Activated CD4-positive, alpha-beta T cell treated with anti-CD3 and anti-CD28 coated beads, Interleukin-2, amount 10 ng/mL, durations not matched to agents 24 days and 14 days (primary cell): ENCODE results near the gene DEDD2. TPM values are rescaled to one million over a fixed set of nuclear protein-coding genes. Genes with fewer than 3 reads are reported as not detected.
"Not testable (repeated sequence)": the region's sequence is repeated elsewhere in the genome, so short reads cannot be mapped to it uniquely, and the experiment has no call there.

Experiments
- DNase-seq: peaks from one replicate; pipeline ENCODE4 v3.0.0; 2022
- H3K27ac Mint-ChIP-seq: one replicate; pipeline ENCODE4 v1.8.0; 2022; ENCODE audit warnings: mild to moderate bottlenecking, mixed read lengths
- H3K27me3 Mint-ChIP-seq: one replicate; pipeline ENCODE4 v1.8.0; 2022; ENCODE audit warnings: mixed read lengths
- H3K36me3 Mint-ChIP-seq: one replicate; pipeline ENCODE4 v1.8.0; 2022; ENCODE audit warnings: low read depth, mild to moderate bottlenecking, mixed read lengths
- H3K4me1 Mint-ChIP-seq: one replicate; pipeline ENCODE4 v1.8.0; 2021; ENCODE audit warnings: mixed read lengths
- H3K4me3 Mint-ChIP-seq: one replicate; pipeline ENCODE4 v1.8.0; 2022; ENCODE audit warnings: mild to moderate bottlenecking, moderate library complexity, mixed read lengths
- H3K9me3 Mint-ChIP-seq: one replicate; pipeline ENCODE4 v1.8.0; 2021; ENCODE audit warnings: mixed read lengths
- intact Hi-C: fragments of 100-400 bp; cut with micrococcal nuclease; formaldehyde crosslinking; loops from one replicate; pipeline ENCODE4 v1.15.1; 2023
- total RNA-seq: library from RNA; stranded (reverse); gene quantifications from 2 replicates; pipeline ENCODE4 v1.2.3, GENCODE V29; 2022

The DEDD2 gene, protein sequence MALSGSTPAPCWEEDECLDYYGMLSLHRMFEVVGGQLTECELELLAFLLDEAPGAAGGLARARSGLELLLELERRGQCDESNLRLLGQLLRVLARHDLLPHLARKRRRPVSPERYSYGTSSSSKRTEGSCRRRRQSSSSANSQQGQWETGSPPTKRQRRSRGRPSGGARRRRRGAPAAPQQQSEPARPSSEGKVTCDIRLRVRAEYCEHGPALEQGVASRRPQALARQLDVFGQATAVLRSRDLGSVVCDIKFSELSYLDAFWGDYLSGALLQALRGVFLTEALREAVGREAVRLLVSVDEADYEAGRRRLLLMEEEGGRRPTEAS
- total RNA-seq: 28.7 and 34.8 TPM in 2 replicates

DNA sequence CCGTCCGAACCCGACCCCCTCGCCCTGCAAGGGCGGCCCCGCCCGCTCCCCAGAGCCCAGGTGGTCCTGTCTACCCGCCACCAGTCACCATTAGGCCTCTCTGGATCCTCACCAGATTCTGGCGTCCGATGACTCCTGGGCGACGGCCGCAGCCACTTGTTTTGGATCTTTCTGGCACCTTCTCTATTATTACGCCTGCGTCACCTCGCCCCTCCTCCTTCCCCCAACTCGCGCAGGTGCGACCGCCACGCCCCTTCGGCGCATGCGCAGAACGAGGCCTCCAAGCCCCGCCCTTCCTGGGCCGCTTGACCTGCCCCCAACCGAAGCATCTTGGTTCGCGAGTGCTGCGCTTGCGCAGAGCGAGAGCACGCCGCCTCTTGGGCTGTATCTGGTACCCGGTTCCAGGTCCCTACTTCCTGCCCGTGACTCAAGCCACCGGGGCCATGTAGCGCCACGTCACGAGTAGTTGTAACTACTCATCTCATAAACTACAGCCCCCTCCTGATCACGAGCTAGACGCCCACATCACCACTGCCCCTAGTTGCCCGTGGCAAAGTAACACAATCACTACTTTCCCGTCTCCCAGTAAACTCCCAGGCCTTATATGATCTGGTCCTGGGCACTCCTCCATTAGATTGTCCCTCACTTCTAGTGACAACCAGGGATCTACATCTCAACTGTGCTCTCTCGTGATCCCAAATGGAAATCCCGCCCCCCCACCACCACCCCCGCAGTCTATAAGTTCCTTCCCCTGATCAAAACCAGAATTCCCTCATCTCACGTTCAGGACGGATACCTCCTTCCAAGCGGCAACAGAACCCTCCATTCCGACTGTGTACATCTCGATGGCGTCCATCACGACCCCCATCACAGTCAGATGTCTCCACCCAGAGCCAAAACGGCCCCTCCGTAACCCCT, at the start of gene DEDD2:
Gene DEDD2, minus strand, starts transcription at position 158 of the 918 bp plus-strand sequence. CDS start 670 bp downstream, outside the sequence.
- Mint-ChIP-seq H3K27ac (peak within 1 kb of the TSS; percentile 94), H3K4me1 (peaks cover 66% of the 10 kb centered on the region), H3K4me3 (peak within 1 kb of the TSS; percentile 96), H3K36me3 (peaks cover 44% of the 10 kb centered on the region), H3K9me3 (no peaks in the 10 kb centered on the region), H3K27me3 (peaks cover 2% of the 10 kb centered on the region)
- intact Hi-C loops: loop anchor here (1.0 to 2.0 kb wide), 3 partner anchors 17 to 85 kb away; partner anchors contain the start of gene POU2F2
- DNase-seq: peak; percentile 100

DNA sequence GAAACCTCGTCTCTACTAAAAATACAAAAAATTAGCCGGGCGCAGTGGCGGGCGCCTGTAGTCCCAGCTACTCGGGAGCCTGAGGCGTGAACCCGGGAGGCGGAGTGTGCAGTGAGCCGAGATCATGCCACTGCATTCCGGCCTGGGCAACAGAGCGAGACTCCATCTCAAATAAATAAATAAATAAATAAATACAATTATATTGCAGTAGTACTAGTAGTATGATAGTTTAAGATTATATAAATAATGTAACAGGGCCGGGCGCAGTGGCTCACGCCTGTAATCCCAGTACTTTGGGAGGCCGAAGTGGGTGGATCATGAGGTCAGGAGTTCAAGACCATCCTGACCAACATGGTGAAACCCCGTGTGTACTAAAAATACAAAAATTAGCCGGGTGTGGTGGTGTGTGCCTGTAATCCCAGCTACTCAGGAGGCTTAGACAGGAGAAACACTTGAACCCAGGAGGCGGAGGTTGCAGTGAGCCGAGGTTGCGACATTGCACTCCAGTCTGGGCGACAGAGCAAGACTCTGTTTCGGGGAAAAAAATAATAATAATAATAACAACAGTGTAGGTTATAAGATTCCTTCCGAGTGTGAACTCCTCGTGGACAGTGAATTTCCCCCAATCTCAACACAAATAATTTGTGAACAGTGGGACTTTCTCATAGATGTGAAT, 49.6 kb upstream of the DEDD2 start:
- DNase-seq, H3K27me3 Mint-ChIP-seq, H3K9me3 Mint-ChIP-seq, H3K36me3 Mint-ChIP-seq, intact Hi-C loops, H3K4me3 Mint-ChIP-seq, H3K27ac Mint-ChIP-seq: not testable (repeated sequence)
- H3K4me1 Mint-ChIP-seq: peaks cover 30% of the 10 kb centered on the region

DNA sequence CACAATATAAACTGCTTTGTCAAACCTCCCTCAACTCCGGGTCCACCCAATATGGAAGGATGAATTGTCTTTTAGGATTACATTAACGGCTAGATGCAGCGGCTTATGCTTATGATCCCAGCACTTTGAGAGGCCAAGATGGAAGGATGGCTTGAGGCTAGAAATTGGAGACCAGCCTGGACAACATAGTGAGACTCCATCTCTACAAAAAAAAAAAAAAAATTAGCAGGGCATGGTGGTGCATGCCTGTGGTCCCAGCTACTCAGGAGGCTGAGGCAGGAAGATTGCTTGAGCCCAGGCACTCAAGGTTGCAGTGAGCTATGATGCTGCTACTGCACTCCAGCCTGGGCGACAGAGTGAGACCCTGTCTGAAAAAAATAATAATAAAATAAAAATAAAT, 48.6 kb upstream of the DEDD2 start:
- peaks cover 24% of the 10 kb centered on the region for H3K4me1 Mint-ChIP-seq
- H3K27me3 Mint-ChIP-seq, DNase-seq, H3K27ac Mint-ChIP-seq, H3K4me3 Mint-ChIP-seq, intact Hi-C loops, H3K36me3 Mint-ChIP-seq, H3K9me3 Mint-ChIP-seq: not testable (repeated sequence)

DNA sequence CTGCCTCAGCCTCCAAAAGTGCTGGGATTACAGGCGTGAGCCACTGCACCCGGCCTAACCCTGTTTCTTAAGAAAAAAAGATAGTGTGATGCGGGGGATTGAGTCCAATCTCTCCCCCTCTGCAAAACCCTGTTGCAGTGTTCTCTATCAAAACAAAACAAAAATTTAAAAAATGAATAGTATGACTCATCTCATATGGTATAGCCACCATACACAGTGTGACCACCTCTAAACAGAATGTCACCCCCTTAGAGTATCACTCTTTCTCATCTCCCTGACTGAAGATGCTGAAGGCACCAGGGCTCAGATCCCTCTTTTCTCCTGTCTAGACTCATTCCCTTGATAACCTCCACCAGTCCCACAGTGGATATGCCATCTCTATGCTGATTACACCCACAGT, 44.3 kb upstream of the DEDD2 start:
- intact Hi-C loops: no loop called here
- Mint-ChIP-seq H3K27me3 (peaks cover 6% of the 10 kb centered on the region), H3K4me1 (no peaks in the 10 kb centered on the region), H3K4me3 (no peak overlapping the region), H3K9me3 (no peaks in the 10 kb centered on the region), H3K36me3 (no peaks in the 10 kb centered on the region), H3K27ac (no peak overlapping the region)
- no peak for DNase-seq

DNA sequence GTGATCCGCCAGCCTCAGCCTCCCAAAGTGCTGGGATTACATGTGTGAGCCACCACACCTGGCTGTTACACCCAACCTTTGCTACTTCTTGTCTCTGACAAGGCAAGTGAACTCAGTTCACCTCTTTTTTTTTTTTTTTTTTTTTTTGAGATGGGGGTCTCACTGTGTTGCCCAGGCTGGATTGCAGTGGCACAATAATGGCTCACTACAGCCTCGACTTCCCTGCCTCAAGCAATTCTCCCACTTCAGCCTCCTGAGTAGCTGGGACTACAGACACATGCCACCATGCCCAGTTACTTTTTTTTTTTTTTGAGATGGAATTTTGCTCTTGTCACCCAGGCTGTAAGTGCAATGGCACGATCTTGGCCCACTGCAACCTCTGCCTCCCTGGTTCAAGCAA, 40.4 kb upstream of the DEDD2 start:
- H3K4me1 Mint-ChIP-seq, H3K36me3 Mint-ChIP-seq, H3K4me3 Mint-ChIP-seq, H3K9me3 Mint-ChIP-seq, DNase-seq, H3K27ac Mint-ChIP-seq, intact Hi-C loops: not testable (repeated sequence)
- H3K27me3 Mint-ChIP-seq: peaks cover 15% of the 10 kb centered on the region

DNA sequence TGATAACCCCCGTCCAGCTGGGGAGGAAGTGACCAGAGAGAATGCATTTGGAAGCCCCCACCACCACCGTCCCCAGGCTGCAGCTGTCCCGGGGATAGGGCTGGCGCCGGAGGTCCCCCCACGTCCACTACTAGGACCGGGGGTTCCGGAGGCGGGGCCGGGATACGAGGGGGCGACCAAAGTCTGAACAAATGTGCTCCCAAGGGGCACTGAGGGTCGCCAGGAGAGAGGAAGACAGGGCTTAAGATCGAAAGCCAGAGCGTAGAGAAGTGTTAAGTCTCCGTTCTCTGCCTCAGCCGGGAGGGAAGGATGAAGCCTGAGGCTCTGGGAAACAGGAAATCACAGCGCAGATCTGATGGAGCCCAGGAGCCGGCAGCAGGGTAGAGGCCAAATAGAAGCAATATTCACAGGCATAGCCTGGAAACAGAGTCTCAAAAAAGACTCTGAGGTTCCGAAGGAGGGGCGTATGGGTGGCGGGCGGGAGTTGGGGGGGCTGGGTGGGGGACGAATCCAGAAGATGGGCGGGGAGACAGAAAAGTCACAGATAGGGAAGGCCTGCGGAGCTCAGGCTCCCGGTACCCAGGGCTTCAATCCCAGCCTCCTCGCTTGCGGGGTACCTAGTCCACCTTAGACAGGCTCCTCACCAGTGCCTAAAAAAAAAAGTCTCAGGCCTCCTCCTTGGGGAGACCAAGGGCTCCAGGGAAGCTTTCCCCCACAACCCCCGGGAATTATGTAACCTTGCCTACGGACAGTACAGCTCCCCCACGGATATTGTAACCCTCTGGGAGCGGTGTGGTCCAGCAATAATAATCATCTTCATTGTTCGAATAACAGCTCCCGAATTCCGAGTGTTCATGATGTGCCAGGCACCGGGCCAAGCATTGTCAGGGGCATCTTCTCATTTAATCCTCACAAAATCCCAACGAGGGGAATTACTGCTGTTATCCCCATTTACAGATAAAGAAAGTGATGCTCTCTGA, 38.6 kb upstream of the DEDD2 start:
- intact Hi-C loops: loop anchor here (1.0 kb wide), 3 partner anchors 12 to 24 kb away; no protein-coding TSS in a partner anchor
- peak; percentile 70 for DNase-seq
- Mint-ChIP-seq H3K9me3 (no peaks in the 10 kb centered on the region), H3K4me3 (peak overlapping the region; percentile 78), H3K27me3 (peaks cover 10% of the 10 kb centered on the region), H3K4me1 (peaks cover 14% of the 10 kb centered on the region), H3K36me3 (peaks cover 7% of the 10 kb centered on the region), H3K27ac (peak overlapping the region; percentile 56)

DNA sequence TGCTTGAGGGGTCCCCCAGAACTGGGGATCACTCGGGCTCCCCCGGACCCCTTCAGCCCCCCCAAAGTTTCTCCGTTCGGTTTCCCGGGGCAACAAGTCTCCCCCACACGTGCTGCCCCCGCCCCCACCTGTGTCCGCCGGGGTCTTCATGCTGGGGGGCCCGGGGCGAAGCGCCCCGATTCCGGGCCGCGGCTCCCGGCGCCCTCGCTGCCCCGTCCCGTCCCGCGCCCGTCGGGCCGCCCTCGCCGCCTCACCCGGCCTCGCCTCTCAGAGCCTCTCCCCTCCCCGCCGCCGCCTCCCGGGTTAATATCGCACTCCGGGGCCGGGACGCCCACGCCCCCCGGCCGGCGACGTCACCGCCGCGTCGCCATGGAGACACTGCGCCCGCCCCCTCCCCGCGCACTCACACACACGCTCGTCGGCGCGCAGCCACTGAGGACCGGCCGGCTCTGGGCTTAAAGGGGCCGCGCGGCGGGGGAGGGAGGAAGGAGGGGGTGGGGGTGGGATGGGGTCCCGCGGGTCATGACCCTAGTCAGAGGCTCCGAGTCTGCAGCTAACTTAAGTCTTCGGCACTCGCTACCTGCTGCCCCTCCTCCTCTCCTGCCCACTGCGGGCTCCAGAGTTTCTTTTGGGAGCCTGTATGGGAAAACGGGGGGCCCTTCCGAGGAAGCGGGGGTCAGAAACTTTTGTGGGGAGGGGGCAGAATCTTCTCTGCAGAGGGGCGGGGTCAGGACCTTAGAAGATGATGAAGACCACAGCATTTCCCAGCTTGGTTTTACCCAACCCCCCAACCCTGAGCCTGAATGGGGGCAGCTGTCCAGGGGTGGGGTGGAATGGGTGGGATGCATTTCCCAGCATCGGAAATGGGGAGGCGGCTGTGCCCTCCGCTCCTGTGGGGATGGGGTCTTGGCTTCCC, 37.6 kb upstream of the DEDD2 start, which contains the start of gene ERF:
Gene ERF, minus strand, starts transcription at position 279 of the 916 bp plus-strand sequence. Its CDS starts 129 bp downstream, at position 150.
- H3K4me1 Mint-ChIP-seq: peaks cover 19% of the 10 kb centered on the region
- no peaks in the 10 kb centered on the region for H3K9me3 Mint-ChIP-seq
- peak within 1 kb of the TSS; percentile 78 for H3K4me3 Mint-ChIP-seq
- peak; percentile 98 for DNase-seq
- H3K27ac Mint-ChIP-seq: peak within 1 kb of the TSS; percentile 81
- peaks cover 7% of the 10 kb centered on the region for H3K36me3 Mint-ChIP-seq
- peaks cover 10% of the 10 kb centered on the region for H3K27me3 Mint-ChIP-seq
- intact Hi-C loops: loop anchor here (1.0 kb wide), 3 partner anchors 11 to 25 kb away; no protein-coding TSS in a partner anchor

DNA sequence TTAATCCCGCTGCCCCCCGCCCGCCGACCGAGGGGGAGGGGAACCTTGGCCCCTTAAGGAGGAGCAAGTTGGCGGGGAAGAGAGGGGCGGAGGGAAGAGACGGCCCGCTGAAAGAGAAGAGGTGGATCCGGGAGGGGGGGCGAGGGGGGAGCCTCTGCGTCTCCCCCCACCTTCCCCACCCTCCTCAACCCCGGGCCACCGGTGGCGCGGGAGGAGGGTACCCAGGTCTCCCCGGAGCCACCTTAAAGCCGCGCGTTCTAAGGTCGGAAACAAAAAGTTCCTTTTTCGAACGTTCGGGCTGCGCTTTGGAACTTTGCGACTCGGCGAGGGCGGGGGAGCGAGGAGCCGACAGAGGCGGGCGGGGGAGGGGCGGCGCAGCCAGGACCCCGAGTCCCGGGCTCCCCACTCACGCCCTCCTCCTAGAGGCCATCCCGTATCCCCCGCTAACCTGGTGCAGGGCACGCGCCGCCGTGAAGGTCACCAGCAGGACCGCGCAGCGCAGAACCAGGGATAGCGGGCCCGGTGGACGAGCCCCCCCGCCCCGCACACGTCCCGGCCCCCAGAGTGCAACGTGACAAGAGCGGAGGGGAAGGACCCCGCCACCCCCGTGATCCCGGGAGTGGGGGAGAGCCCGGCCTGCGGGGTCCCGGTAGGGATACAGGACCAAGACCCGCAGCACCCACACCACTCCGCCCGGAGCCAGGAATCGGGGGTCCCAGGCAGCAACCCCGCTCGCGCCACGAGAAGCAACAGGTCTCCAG, 36.8 kb upstream of the DEDD2 start:
- intact Hi-C loops: no loop called here
- Mint-ChIP-seq H3K27me3 (peaks cover 10% of the 10 kb centered on the region), H3K4me1 (peaks cover 20% of the 10 kb centered on the region), H3K27ac (peak overlapping the region; percentile 81), H3K36me3 (peaks cover 13% of the 10 kb centered on the region), H3K4me3 (peak overlapping the region; percentile 78), H3K9me3 (no peaks in the 10 kb centered on the region)
- peak; percentile 93 for DNase-seq

DNA sequence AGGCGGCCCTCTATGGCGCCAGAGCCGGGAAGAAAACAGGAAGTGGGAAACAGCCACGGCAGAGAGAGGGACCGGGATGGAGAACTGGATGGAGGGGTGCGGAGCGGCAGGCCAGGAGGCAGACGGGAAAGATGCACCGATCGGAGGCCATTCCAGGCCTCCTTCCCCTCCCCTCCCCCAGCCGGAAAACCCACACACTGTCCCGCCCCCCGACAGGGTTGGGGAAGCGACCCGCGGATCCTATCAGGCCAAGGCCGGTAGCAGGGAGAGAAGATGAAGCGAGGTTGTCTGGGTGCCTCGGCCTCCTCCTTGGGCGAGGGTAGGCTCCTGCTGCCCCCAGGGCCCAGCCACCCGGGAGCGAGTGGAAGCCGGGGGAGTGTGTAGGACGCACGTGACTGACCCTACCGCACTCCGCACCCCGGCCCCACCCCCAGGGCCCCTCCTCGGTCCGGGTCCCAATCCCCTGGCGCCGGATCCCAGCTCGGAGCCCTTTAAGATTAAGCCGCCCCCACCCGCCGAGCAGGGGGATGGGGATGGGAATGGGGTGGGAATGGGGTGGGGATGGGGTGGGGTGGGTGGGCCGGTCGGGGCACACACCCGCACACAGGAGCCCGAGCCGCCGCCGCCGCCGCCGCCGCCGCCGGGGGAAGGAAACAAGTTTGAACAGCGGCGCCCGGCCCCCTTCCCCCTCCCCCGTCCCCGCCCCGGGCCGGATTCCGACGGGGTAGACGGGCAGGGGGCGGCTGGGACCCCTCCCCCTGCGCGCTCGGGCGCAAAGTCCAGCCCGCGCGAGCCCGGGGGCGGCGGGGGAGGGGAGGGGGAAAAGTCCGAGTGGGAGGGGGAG, 36.0 kb upstream of the DEDD2 start:
- Mint-ChIP-seq H3K9me3 (no peaks in the 10 kb centered on the region), H3K27me3 (peaks cover 10% of the 10 kb centered on the region), H3K4me1 (peaks cover 20% of the 10 kb centered on the region), H3K27ac (peak overlapping the region; percentile 88), H3K4me3 (peak overlapping the region; percentile 86), H3K36me3 (peaks cover 18% of the 10 kb centered on the region)
- peak; percentile 91 for DNase-seq
- intact Hi-C loops: no loop called here

DNA sequence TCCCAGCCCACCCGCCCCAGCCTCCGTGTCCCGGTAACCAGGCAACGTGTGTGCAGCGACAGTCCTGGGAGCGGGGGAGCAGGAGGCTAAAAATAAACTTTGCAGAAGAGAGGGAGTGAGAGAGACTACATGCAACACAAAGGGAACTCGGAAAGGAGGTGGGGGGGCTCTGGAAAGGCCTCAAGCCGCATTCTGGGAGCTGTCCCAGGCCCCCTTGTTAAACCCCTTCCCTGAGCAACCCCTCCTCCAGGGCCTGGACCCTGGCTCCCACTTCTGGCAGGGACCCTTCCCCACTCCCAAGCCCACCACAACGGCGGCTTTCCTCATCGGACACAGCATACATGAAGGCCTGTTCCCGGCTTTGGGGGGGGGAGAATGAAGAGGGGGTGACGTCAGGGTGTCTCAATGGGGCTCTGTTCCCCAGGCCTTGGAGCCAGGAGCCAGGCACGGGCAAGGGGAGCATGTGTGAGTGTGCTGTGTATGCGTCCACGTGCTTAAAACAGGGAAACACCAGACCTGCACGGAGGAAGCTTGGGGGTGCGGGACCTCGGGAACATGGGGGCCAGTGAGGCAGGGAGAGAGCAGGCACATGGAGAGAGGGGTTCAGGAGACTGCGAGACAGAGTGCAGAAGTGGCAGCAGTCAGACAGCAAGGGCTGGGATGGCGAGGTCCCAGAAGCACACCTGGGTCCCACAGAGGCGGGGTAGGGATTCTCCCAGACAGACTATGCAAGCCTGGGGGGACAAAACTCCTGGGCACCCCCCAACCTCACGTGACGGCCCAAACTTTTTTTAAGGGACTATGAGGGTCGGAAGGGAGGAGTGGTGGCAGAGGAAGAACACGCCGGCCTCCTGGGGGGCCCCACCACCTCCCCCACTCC, 35.1 kb upstream of the DEDD2 start:
- peaks cover 20% of the 10 kb centered on the region for H3K4me1 Mint-ChIP-seq
- peak; percentile 69 for DNase-seq
- no peaks in the 10 kb centered on the region for H3K9me3 Mint-ChIP-seq
- peak overlapping the region; percentile 86 for H3K4me3 Mint-ChIP-seq
- peaks cover 18% of the 10 kb centered on the region for H3K36me3 Mint-ChIP-seq
- H3K27ac Mint-ChIP-seq: peak overlapping the region; percentile 88
- H3K27me3 Mint-ChIP-seq: peaks cover 10% of the 10 kb centered on the region
- intact Hi-C loops: no loop called here
